HepG2 (cell line): ENCODE measurements around the gene ZG16. TPM values are rescaled to one million over a fixed set of nuclear protein-coding genes. Genes with fewer than 3 reads are reported as not detected.

Experiments
- ATAC-seq: fragments of 200-7000 bp; cut with Tn5 transposase; 3 replicates; pipeline ENCODE4 v1.9.1; 2020; ENCODE audit warnings: mild to moderate bottlenecking, moderate library complexity
- BruUV-seq: library from RNA; stranded (reverse); fragments of 400-500 nt; replicated peaks from 2 replicates; lab custom pipeline; 2021; lab: Mats Ljungman, UMichigan
- CTCF ChIA-PET: fragments of 300-600 bp; formaldehyde crosslinking; extraction: SDS; loops from one replicate; lab custom pipeline; 2021; ENCODE audit warnings: low total read pairs, inconsistent platforms, low intra/inter-chr PET ratio; lab: Yijun Ruan, JAX
- POLR2A ChIA-PET: fragments of 350-600 bp; sonication (Branson Sonifier 250); formaldehyde crosslinking; loops from one replicate; lab custom pipeline; 2020; ENCODE audit warnings: antibody characterized with exemption, inconsistent platforms; lab: Yijun Ruan, JAX
- DNase-seq: peaks from one replicate; pipeline ENCODE4 v3.0.0-alpha.2; 2015; ENCODE audit warnings: low spot score
- FAIRE-seq: peaks from 3 replicates; lab custom pipeline; 2011; peaks lifted over from hg19 to GRCh38; lab: Jason Lieb, UNC
- H2AFZ ChIP-seq: one replicate; pipeline ENCODE4 v1.6.1; 2011; ENCODE audit warnings: low read length, inconsistent platforms
- H3K27ac ChIP-seq: fragments of 300-600 bp; 3 replicates; pipeline ENCODE4 v1.8.0; 2011; ENCODE audit warnings: mixed run types, mild to moderate bottlenecking, mixed read lengths, low read length, inconsistent platforms; ENCODE audit not compliant: insufficient read depth; ENCODE audit errors: extremely low read length
- H3K27me3 ChIP-seq, 2 experiments: fragments of 200-600 bp in 1 of 2; 2 replicates in 1 of 2; 3 replicates in 1 of 2; pipeline versions ENCODE4 v1.6.0 to v1.8.0; 2011; ENCODE audit warnings: low read length in 2 of 2, mild to moderate bottlenecking in 2 of 2, moderate library complexity in 2 of 2, inconsistent platforms in 1 of 2; ENCODE audit not compliant: insufficient read depth in 2 of 2, control insufficient read depth in 1 of 2
- H3K36me3 ChIP-seq, 2 experiments: fragments of 200-600 bp in 1 of 2; replicated peaks in 1 of 2; 2 replicates in 1 of 2; 3 replicates in 1 of 2; pipeline versions ENCODE4 v1.5.1 to v1.8.0; 2011; ENCODE audit warnings: low read length in 2 of 2, inconsistent platforms in 1 of 2; ENCODE audit not compliant: insufficient read depth in 2 of 2, control insufficient read depth in 1 of 2
- H3K4me1 ChIP-seq: 2 replicates; pipeline ENCODE4 v1.5.1; 2012; ENCODE audit warnings: low read length, inconsistent platforms; ENCODE audit not compliant: insufficient read depth
- H3K4me2 ChIP-seq: 2 replicates; pipeline ENCODE4 v1.6.0; 2011; ENCODE audit warnings: low read depth, low read length, inconsistent platforms
- H3K4me3 ChIP-seq, 3 experiments: fragments of 200-600 bp in 1 of 3; sonication (generic), shearing (Covaris generic) in 1 of 3; replicated peaks in 1 of 3; 2 replicates each; pipeline ENCODE4 v1.5.1; 2011 to 2016; ENCODE audit warnings: low read length in 3 of 3, inconsistent platforms in 2 of 3, low read depth in 2 of 3, mild to moderate bottlenecking in 2 of 3, control low read depth in 1 of 3, mixed read lengths in 1 of 3; ENCODE audit not compliant: insufficient read depth in 1 of 3
- H3K79me2 ChIP-seq: one replicate; pipeline ENCODE4 v1.6.1; 2011; ENCODE audit warnings: low read length, inconsistent platforms; ENCODE audit not compliant: insufficient read depth
- H3K9ac ChIP-seq: 2 replicates; pipeline ENCODE4 v1.6.0; 2011; ENCODE audit warnings: mild to moderate bottlenecking, low read depth, low read length, inconsistent platforms; ENCODE audit not compliant: insufficient read depth
- H3K9me3 ChIP-seq: 2 replicates; pipeline ENCODE4 v1.5.1; 2012; ENCODE audit warnings: mild to moderate bottlenecking, low read length
- H4K20me1 ChIP-seq: 2 replicates; pipeline ENCODE4 v1.6.0; 2011; ENCODE audit warnings: inconsistent platforms, mild to moderate bottlenecking, low read length, moderate library complexity; ENCODE audit not compliant: insufficient read depth
- ATF7 ChIP-seq, 2 experiments: fragments of 450-650 bp in 1 of 2; sonication (generic) in 1 of 2; formaldehyde crosslinking in 1 of 2; IDR thresholded peaks; 2 replicates each; pipeline versions ENCODE4 v1.4.0 to v1.6.1; 2016 to 2020; ENCODE audit warnings: antibody characterized with exemption in 1 of 2, mild to moderate bottlenecking in 1 of 2, missing genetic modification reagents in 1 of 2
- KLF12 ChIP-seq: sonication (generic); formaldehyde crosslinking; IDR thresholded peaks from 2 replicates; pipeline ENCODE4 v1.4.0; 2020; ENCODE audit warnings: missing genetic modification reagents, borderline replicate concordance
- MED1 ChIP-seq: sonication (generic); formaldehyde crosslinking; IDR thresholded peaks from 2 replicates; pipeline ENCODE4 v1.4.0; 2020; ENCODE audit warnings: missing genetic modification reagents
- MTF2 ChIP-seq: sonication (generic); formaldehyde crosslinking; IDR thresholded peaks from 2 replicates; pipeline ENCODE4 v1.5.0; 2020; ENCODE audit warnings: missing genetic modification reagents, borderline replicate concordance
- NFIB ChIP-seq: sonication (generic); formaldehyde crosslinking; IDR thresholded peaks from 2 replicates; pipeline ENCODE4 v1.9.0; 2021; ENCODE audit warnings: missing genetic modification reagents, mild to moderate bottlenecking, borderline replicate concordance
- NFKB2 ChIP-seq: sonication (generic); formaldehyde crosslinking; IDR thresholded peaks from 2 replicates; pipeline ENCODE4 v1.4.0; 2020; ENCODE audit warnings: missing genetic modification reagents, borderline replicate concordance
- NRL ChIP-seq: sonication (generic); formaldehyde crosslinking; IDR thresholded peaks from 2 replicates; pipeline ENCODE4 v1.5.0; 2020; ENCODE audit warnings: missing genetic modification reagents, mild to moderate bottlenecking, moderate library complexity, borderline replicate concordance
- PCBP2 ChIP-seq: fragments of 200-400 bp; formaldehyde crosslinking; optimal IDR thresholded peaks from 2 replicates; pipeline ENCODE3; 2018; ENCODE audit warnings: low read length, low read depth; ENCODE audit not compliant: poor library complexity, severe bottlenecking
- RFXANK ChIP-seq: IDR thresholded peaks from 2 replicates; pipeline ENCODE4 v1.6.1; 2016
- RNF2 ChIP-seq: fragments of 450-650 bp; conservative IDR thresholded peaks from 2 replicates; pipeline ENCODE4 v1.6.1; 2016; ENCODE audit warnings: low read depth
- SPEN ChIP-seq: sonication (generic); formaldehyde crosslinking; IDR thresholded peaks from 2 replicates; pipeline ENCODE4 v1.5.1; 2020; ENCODE audit warnings: low read depth, mild to moderate bottlenecking, missing genetic modification reagents
- TBX2 ChIP-seq: sonication (generic); formaldehyde crosslinking; IDR thresholded peaks from 2 replicates; pipeline ENCODE4 v1.5.0; 2020; ENCODE audit warnings: missing genetic modification reagents, mild to moderate bottlenecking, borderline replicate concordance
- ZBTB21 ChIP-seq: sonication (generic); formaldehyde crosslinking; IDR thresholded peaks from 2 replicates; pipeline ENCODE4 v1.4.0; 2020; ENCODE audit warnings: missing genetic modification reagents
- ZFYVE20 ChIP-seq: sonication (generic); formaldehyde crosslinking; IDR thresholded peaks from 2 replicates; pipeline ENCODE4 v1.8.0; 2023; ENCODE audit warnings: low read depth, mild to moderate bottlenecking, moderate library complexity, missing genetic modification reagents, borderline replicate concordance
- ZNF430 ChIP-seq: sonication (generic); formaldehyde crosslinking; IDR thresholded peaks from 2 replicates; pipeline ENCODE4 v1.9.0; 2021; ENCODE audit warnings: mild to moderate bottlenecking, missing genetic modification reagents
- ZNF567 ChIP-seq: sonication (generic); formaldehyde crosslinking; IDR thresholded peaks from 2 replicates; pipeline ENCODE4 v1.8.1; 2023; ENCODE audit warnings: mild to moderate bottlenecking, missing genetic modification reagents, borderline replicate concordance
- ZNF713 ChIP-seq: sonication (generic); formaldehyde crosslinking; IDR thresholded peaks from 2 replicates; pipeline ENCODE4 v1.4.0; 2020; ENCODE audit warnings: mild to moderate bottlenecking, missing genetic modification reagents
- ZNF891 ChIP-seq: sonication (generic); formaldehyde crosslinking; IDR thresholded peaks from 2 replicates; pipeline ENCODE4 v1.5.0; 2020; ENCODE audit warnings: mild to moderate bottlenecking, missing genetic modification reagents
- WGBS: methylation state at CpG from one replicate; pipeline ENCODE4 v1.1.6; 2017; ENCODE audit warnings: low lambda C conversion rate; 5-methylcytosine and 5-hydroxymethylcytosine counted together
- in situ Hi-C: cut with HindIII; loops from 2 replicates; pipeline ENCODE4 v1.10.0; 2017; ENCODE audit warnings: low pct_unique_long_range_greater_than_20kb; ENCODE audit not compliant: extremely low pct_ligation_motif_present
- intact Hi-C: fragments of 100-400 bp; cut with micrococcal nuclease; formaldehyde crosslinking; loops from one replicate; pipeline ENCODE4 v1.10.0; 2022; ENCODE audit not compliant: unreplicated experiment
- polyA plus RNA-seq, 8 experiments: library from polyadenylated mRNA; depleted of rRNA in 3 of 8; stranded (reverse) in 7 of 8; unstranded in 1 of 8; fragments of >200 nt; fragmentation: Illumina TruSeq in 4 of 8; extraction: Trizol in 4 of 8; gene quantifications; 2 replicates each; pipeline versions ENCODE4 v1.2.1 to v1.2.3, GENCODE V29; 2011 to 2016; ENCODE audit warnings: low read depth in 4 of 8, missing spikeins in 1 of 8, mixed read lengths in 1 of 8; ENCODE audit not compliant: insufficient read depth in 1 of 8
- total RNA-seq, 5 experiments: library from RNA; depleted of rRNA; stranded (reverse); fragments of >200 nt; fragmentation: Illumina TruSeq; extraction: Trizol; gene quantifications; 2 replicates each; pipeline ENCODE4 v1.2.3, GENCODE V29; 2016; ENCODE audit warnings: low read depth in 1 of 5
- TF ChIP-seq, protein P1 (sequence below): sonication (generic); formaldehyde crosslinking; IDR thresholded peaks from 2 replicates; pipeline ENCODE4 v1.8.0; 2022; ENCODE audit warnings: mild to moderate bottlenecking, missing genetic modification reagents
- TF ChIP-seq, protein P2 (sequence below): sonication (generic); formaldehyde crosslinking; IDR thresholded peaks from 2 replicates; pipeline ENCODE4 v1.5.0; 2020; ENCODE audit warnings: missing genetic modification reagents
- TF ChIP-seq, protein P3 (sequence below): IDR thresholded peaks from 2 replicates; pipeline ENCODE4 v1.6.1; 2018; ENCODE audit warnings: missing genetic modification reagents, mild to moderate bottlenecking, missing compliant biosample characterization

ZG16 gene
- total and polyA plus RNA-seq, 2 of the 13 experiments (the other 11 are each of a cell fraction or from before 2014, with no cell fraction given) = 0.04 to 0.07 TPM

DNA sequence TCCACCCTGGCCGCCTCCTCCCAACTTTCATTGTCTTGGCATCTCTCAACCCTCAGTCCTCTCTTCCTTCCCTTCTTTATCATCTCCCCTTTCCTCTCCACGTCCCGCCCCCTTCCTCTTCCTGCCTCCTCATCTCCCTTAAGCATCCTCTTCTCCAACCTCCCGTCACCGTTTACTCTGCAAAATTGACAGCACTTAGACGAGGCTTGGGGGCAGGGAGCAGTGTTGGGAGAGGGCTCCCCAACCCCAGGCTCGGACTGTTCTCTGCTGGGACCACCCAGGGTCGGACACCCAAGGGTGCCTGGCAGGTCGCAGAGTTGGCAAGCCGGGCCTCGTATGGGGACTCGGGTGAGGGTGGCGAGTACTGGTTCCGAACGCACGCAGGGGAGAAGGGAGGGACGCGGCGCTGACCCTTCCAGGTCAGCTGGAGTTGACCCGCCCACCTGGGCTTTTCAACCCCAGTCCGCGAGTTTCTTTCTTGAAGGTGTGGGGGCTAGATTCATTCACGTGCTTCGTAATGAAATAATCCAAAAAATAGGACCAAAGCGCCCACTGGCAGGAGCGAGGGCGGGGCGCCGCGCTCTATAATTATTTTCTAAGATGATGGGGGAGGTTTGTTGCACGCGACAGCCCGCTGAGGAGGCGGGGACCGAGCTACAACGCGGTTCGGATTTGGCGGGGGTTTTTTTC, 37.1 kb downstream of the ZG16 start:
- CTCF ChIA-PET = interaction anchor here (1.3 kb wide), 1 partner anchor 25 kb away, joined by 4 read pairs; the partner anchor contains the start of gene KIF22
- Histone ChIP-seq H3K4me3 (peak overlapping the region in 1 of 3 experiments; percentile 93; a peak in 2 of 6 replicates), H3K27ac (no peak overlapping the region), H3K4me2 (peak overlapping the region; percentile 99; the same call in 1 of the 2 replicates), H3K27me3 (peaks cover 0 to 12% of the 10 kb centered on the region in 2 experiments; a peak in 2 of 5 replicates), H3K9me3 (no peaks in the 10 kb centered on the region), H3K36me3 (peaks cover 1 to 15% of the 10 kb centered on the region in 2 experiments; a peak in 2 of 5 replicates), H3K9ac (peak overlapping the region; percentile 79; the same call in 1 of the 2 replicates), H3K79me2 (peaks cover 22% of the 10 kb centered on the region), H2AFZ (no peak overlapping the region), H3K4me1 (peaks cover 80% of the 10 kb centered on the region), H4K20me1 (peaks cover 11% of the 10 kb centered on the region; the same call in 1 of the 2 replicates)
- DNase-seq (no peak), ATAC-seq (no peak), FAIRE-seq (no peak)
- POLR2A ChIA-PET = interaction anchor here (0.6 to 7.0 kb wide), 19 partner anchors 8 to 250 kb away, joined by 3 to 145 read pairs (median 8); partner anchors contain the start of genes ALDOA, ASPHD1, CDIPT and KCTD13
- in situ Hi-C loops = loop anchor here (25.0 kb wide), 1 partner anchor 847 kb away; the partner anchor contains the start of genes FBRS and PRR14
- 84% methylated on average over 39 of the region's 39 CpGs for WGBS
- intact Hi-C loops = no loop called here
- TSS peak; percentile 58 for BruUV-seq
- peak; percentile 1; the same call in 1 of the 2 replicates for TF ChIP-seq NFKB2 (CRISPR knock-in tag)
- no peak for TF ChIP-seq ZFYVE20 (CRISPR knock-in tag)
- TF ChIP-seq ZNF567 (CRISPR knock-in tag) = no peak
- no peak for TF ChIP-seq ATF7 (IDR thresholded peaks at IDR 0.05)
- TF ChIP-seq ATF7 (CRISPR knock-in tag; IDR thresholded peaks at IDR 0.05) = no peak
- peak; percentile 52 for TF ChIP-seq PCBP2
- peak; percentile 51; the same call in 1 of the 2 replicates for TF ChIP-seq NRL
- TF ChIP-seq, protein P1, sequence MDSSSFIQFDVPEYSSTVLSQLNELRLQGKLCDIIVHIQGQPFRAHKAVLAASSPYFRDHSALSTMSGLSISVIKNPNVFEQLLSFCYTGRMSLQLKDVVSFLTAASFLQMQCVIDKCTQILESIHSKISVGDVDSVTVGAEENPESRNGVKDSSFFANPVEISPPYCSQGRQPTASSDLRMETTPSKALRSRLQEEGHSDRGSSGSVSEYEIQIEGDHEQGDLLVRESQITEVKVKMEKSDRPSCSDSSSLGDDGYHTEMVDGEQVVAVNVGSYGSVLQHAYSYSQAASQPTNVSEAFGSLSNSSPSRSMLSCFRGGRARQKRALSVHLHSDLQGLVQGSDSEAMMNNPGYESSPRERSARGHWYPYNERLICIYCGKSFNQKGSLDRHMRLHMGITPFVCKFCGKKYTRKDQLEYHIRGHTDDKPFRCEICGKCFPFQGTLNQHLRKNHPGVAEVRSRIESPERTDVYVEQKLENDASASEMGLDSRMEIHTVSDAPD (CRISPR knock-in tag) = 0 out of 2 replicates have a peak, but pooled peaks have one; percentile 25
- TF ChIP-seq MTF2 = 0 out of 2 replicates have a peak, but pooled peaks have one; percentile 20
- TF ChIP-seq, protein P2, sequence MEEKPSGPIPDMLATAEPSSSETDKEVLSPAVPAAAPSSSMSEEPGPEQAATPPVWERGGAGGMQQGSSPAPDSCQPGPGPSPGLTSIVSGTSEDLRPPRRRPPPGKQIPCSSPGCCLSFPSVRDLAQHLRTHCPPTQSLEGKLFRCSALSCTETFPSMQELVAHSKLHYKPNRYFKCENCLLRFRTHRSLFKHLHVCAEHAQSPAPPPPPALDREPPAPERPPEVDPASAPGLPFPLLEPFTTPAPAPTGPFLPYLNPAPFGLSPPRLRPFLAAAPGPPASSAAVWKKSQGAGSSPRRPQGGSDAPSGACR (CRISPR knock-in tag) = no peak
- no peak for TF ChIP-seq TBX2 (CRISPR knock-in tag)
- TF ChIP-seq ZBTB21 (CRISPR knock-in tag) = no peak
- TF ChIP-seq ZNF430 (CRISPR knock-in tag) = 0 out of 2 replicates have a peak, but pooled peaks have one; percentile 13
- peak; percentile 42; the same call in 1 of the 2 replicates for TF ChIP-seq ZNF891 (CRISPR knock-in tag)
- no peak for TF ChIP-seq RFXANK
- TF ChIP-seq, protein P3, sequence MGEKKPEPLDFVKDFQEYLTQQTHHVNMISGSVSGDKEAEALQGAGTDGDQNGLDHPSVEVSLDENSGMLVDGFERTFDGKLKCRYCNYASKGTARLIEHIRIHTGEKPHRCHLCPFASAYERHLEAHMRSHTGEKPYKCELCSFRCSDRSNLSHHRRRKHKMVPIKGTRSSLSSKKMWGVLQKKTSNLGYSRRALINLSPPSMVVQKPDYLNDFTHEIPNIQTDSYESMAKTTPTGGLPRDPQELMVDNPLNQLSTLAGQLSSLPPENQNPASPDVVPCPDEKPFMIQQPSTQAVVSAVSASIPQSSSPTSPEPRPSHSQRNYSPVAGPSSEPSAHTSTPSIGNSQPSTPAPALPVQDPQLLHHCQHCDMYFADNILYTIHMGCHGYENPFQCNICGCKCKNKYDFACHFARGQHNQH = no peak
- TF ChIP-seq RNF2 = no peak
- peak; percentile 71; the same call in 1 of the 2 replicates for TF ChIP-seq NFIB (CRISPR knock-in tag)
- no peak for TF ChIP-seq KLF12 (CRISPR knock-in tag)
- no peak for TF ChIP-seq SPEN (CRISPR knock-in tag)
- no peak; the same call in 1 of the 2 replicates for TF ChIP-seq ZNF713 (CRISPR knock-in tag)
- no peak for TF ChIP-seq MED1 (CRISPR knock-in tag)
